H9 (cell line): Measurements from ENCODE around the gene UVRAG. TPM values are rescaled to one million over a fixed set of nuclear protein-coding genes. Genes with fewer than 3 reads are reported as not detected.

Experiments
- DNase-seq: peaks from one replicate; pipeline ENCODE4 v3.0.0-alpha.2; 2017
- H2AFZ ChIP-seq: one replicate; pipeline ENCODE4 v1.6.1; 2013; ENCODE audit warnings: mild to moderate bottlenecking, low read length, control low read depth, moderate library complexity
- H2AK5ac ChIP-seq: 2 replicates; pipeline ENCODE4 v1.6.1; 2013; ENCODE audit warnings: low read length, control low read depth, mixed read lengths; ENCODE audit not compliant: insufficient read length
- H2BK120ac ChIP-seq: one replicate; pipeline ENCODE4 v1.6.1; 2013; ENCODE audit warnings: low read depth, mild to moderate bottlenecking, low read length, control low read depth, inconsistent platforms; ENCODE audit not compliant: poor library complexity, severe bottlenecking
- H2BK12ac ChIP-seq: 2 replicates; pipeline ENCODE4 v1.6.1; 2013; ENCODE audit warnings: low read length, control low read depth, mixed read lengths, low read depth; ENCODE audit not compliant: insufficient read length
- H2BK15ac ChIP-seq: 2 replicates; pipeline ENCODE4 v1.6.1; 2013; ENCODE audit warnings: low read depth, low read length, control low read depth
- H2BK20ac ChIP-seq: one replicate; pipeline ENCODE4 v1.6.1; 2013; ENCODE audit warnings: low read depth, mild to moderate bottlenecking, low read length, control low read depth, inconsistent platforms; ENCODE audit not compliant: poor library complexity, severe bottlenecking
- H2BK5ac ChIP-seq: 2 replicates; pipeline ENCODE4 v1.6.1; 2013; ENCODE audit warnings: low read length, control low read depth, mixed read lengths; ENCODE audit not compliant: insufficient read length
- H3K14ac ChIP-seq: 2 replicates; pipeline ENCODE4 v1.6.1; 2013; ENCODE audit warnings: low read length, control low read depth; ENCODE audit not compliant: insufficient read depth
- H3K18ac ChIP-seq: 2 replicates; pipeline ENCODE4 v1.6.1; 2013; ENCODE audit warnings: low read depth, mild to moderate bottlenecking, mixed read lengths, low read length, control low read depth; ENCODE audit not compliant: insufficient read length
- H3K23ac ChIP-seq: 2 replicates; pipeline ENCODE4 v1.6.1; 2013; ENCODE audit warnings: low read length, control low read depth, mixed read lengths, low read depth; ENCODE audit not compliant: insufficient read length
- H3K23me2 ChIP-seq: 2 replicates; pipeline ENCODE4 v1.6.1; 2013; ENCODE audit warnings: low read depth, mild to moderate bottlenecking, mixed read lengths, low read length, control low read depth; ENCODE audit not compliant: insufficient read length, poor library complexity, severe bottlenecking
- H3K27ac ChIP-seq: 2 replicates; pipeline ENCODE4 v1.5.1; 2013; ENCODE audit warnings: low read length, control low read depth, mixed read lengths, low read depth; ENCODE audit not compliant: insufficient read length
- H3K27me3 ChIP-seq: 2 replicates; pipeline ENCODE4 v1.6.1; 2013; ENCODE audit warnings: low read length, control low read depth, inconsistent platforms; ENCODE audit not compliant: insufficient read depth
- H3K4ac ChIP-seq: 2 replicates; pipeline ENCODE4 v1.6.1; 2013; ENCODE audit warnings: low read depth, mild to moderate bottlenecking, control low read depth, inconsistent platforms, low read length, moderate library complexity
- H3K4me1 ChIP-seq: 2 replicates; pipeline ENCODE4 v1.6.1; 2013; ENCODE audit warnings: low read length, control low read depth, inconsistent platforms; ENCODE audit not compliant: insufficient read depth
- H3K4me2 ChIP-seq: 2 replicates; pipeline ENCODE4 v1.6.1; 2013; ENCODE audit warnings: low read length, control low read depth, mixed read lengths; ENCODE audit not compliant: insufficient read length, insufficient read depth
- H3K56ac ChIP-seq: 2 replicates; pipeline ENCODE4 v1.6.1; 2013; ENCODE audit warnings: low read depth, mild to moderate bottlenecking, mixed read lengths, low read length, control low read depth; ENCODE audit not compliant: insufficient read length
- H3K79me1 ChIP-seq: 2 replicates; pipeline ENCODE4 v1.6.1; 2013; ENCODE audit warnings: low read depth, mild to moderate bottlenecking, moderate library complexity, low read length, control low read depth, inconsistent platforms; ENCODE audit not compliant: insufficient read depth, poor library complexity, severe bottlenecking
- H3K79me2 ChIP-seq: 2 replicates; pipeline ENCODE4 v1.6.1; 2013; ENCODE audit warnings: low read length, control low read depth, inconsistent platforms; ENCODE audit not compliant: insufficient read depth
- H3K9ac ChIP-seq: 2 replicates; pipeline ENCODE4 v1.6.1; 2013; ENCODE audit warnings: low read length, control low read depth, mixed read lengths; ENCODE audit not compliant: insufficient read length; ENCODE audit errors: extremely low read depth
- H3K9me3 ChIP-seq: one replicate; pipeline ENCODE4 v1.6.1; 2013; ENCODE audit warnings: low read depth, low read length, inconsistent platforms; ENCODE audit not compliant: control insufficient read depth
- H3T11ph ChIP-seq: one replicate; pipeline ENCODE4 v1.6.1; 2013; ENCODE audit warnings: mild to moderate bottlenecking, low read length, control low read depth, inconsistent platforms
- H4K20me1 ChIP-seq: one replicate; pipeline ENCODE4 v1.6.1; 2013; ENCODE audit not compliant: control insufficient read depth, insufficient read length, insufficient read depth
- H4K5ac ChIP-seq: 2 replicates; pipeline ENCODE4 v1.6.1; 2013; ENCODE audit warnings: low read depth, mild to moderate bottlenecking, mixed read lengths, low read length, control low read depth; ENCODE audit not compliant: insufficient read length
- H4K8ac ChIP-seq: replicated peaks from 2 replicates; pipeline ENCODE4 v1.6.1; 2013; ENCODE audit warnings: low read length, control low read depth, mixed read lengths, low read depth; ENCODE audit not compliant: insufficient read length
- H4K91ac ChIP-seq: 2 replicates; pipeline ENCODE4 v1.6.1; 2013; ENCODE audit warnings: low read depth, mild to moderate bottlenecking, moderate library complexity, mixed read lengths, low read length, control low read depth; ENCODE audit not compliant: insufficient read length
- H3K27ac Mint-ChIP-seq, 3 experiments: 2 replicates in 2 of 3; 3 replicates in 1 of 3; pipeline ENCODE4 v1.8.0; 2020 to 2021; ENCODE audit warnings: mixed read lengths in 3 of 3, mild to moderate bottlenecking in 1 of 3, moderate library complexity in 1 of 3
- H3K27me3 Mint-ChIP-seq: 2 replicates; pipeline ENCODE4 v1.8.0; 2021; ENCODE audit warnings: low read depth, mild to moderate bottlenecking, moderate library complexity, mixed read lengths
- H3K36me3 Mint-ChIP-seq, 3 experiments: 2 replicates in 2 of 3; 3 replicates in 1 of 3; pipeline ENCODE4 v1.8.0; 2020 to 2021; ENCODE audit warnings: low read depth in 3 of 3, mixed read lengths in 3 of 3; ENCODE audit not compliant: insufficient read depth in 1 of 3
- H3K4me1 Mint-ChIP-seq, 2 experiments: 2 replicates each; pipeline ENCODE4 v1.8.0; 2020; ENCODE audit warnings: mixed read lengths in 2 of 2
- H3K4me3 Mint-ChIP-seq, 2 experiments: 2 replicates in 1 of 2; 3 replicates in 1 of 2; pipeline ENCODE4 v1.8.0; 2020 to 2021; ENCODE audit warnings: mild to moderate bottlenecking in 2 of 2, mixed read lengths in 2 of 2, moderate library complexity in 1 of 2
- H3K9me3 Mint-ChIP-seq, 2 experiments: 2 replicates in 1 of 2; 3 replicates in 1 of 2; pipeline ENCODE4 v1.8.0; 2020; ENCODE audit warnings: mild to moderate bottlenecking in 2 of 2, mixed read lengths in 2 of 2, moderate library complexity in 1 of 2
- WGBS: extraction: QIAGEN DNeasy Blood & Tissue Kit; methylation state at CpG from one replicate; pipeline ENCODE4 v1.1.7; 2013; ENCODE audit warnings: missing lambda C conversion rate, low lambda C conversion rate, mixed read lengths; ENCODE audit not compliant: insufficient read length; ENCODE audit errors: extremely low coverage; 5-methylcytosine and 5-hydroxymethylcytosine counted together
- total RNA-seq: library from RNA; stranded (reverse); gene quantifications from 2 replicates; pipeline ENCODE4 v1.2.1, GENCODE V29; 2021
- TF ChIP-seq, protein P1 (sequence below): fragments of 200-600 bp; sonication (generic); conservative IDR thresholded peaks from 3 replicates; pipeline ENCODE4 v1.8.0; 2021; ENCODE audit warnings: antibody characterized with exemption, mild to moderate bottlenecking

Gene UVRAG
- total RNA-seq, 1 experiment from 2014 or later = 18.5 TPM

GRCh38 chr11:75945947-75946346 is 130.9 kb downstream of the UVRAG start:
- Histone ChIP-seq H3K9ac (no peak overlapping the region), H3K27me3 (no peaks in the 10 kb centered on the region), H3K4me2 (no peak overlapping the region), H4K5ac (no peak overlapping the region), H3K79me2 (no peaks in the 10 kb centered on the region), H3K56ac (no peak overlapping the region), H2AFZ (no peak overlapping the region), H3K18ac (no peak overlapping the region), H3K23ac (no peak overlapping the region), H4K91ac (no peak overlapping the region), H3T11ph (no peak overlapping the region), H2AK5ac (no peak overlapping the region), H3K4ac (no peak overlapping the region), H2BK15ac (no peak overlapping the region), H3K23me2 (no peaks in the 10 kb centered on the region), H4K20me1 (no peaks in the 10 kb centered on the region), H2BK120ac (no peak overlapping the region), H2BK12ac (no peak overlapping the region), H3K79me1 (no peaks in the 10 kb centered on the region), H3K4me1 (0 out of 2 replicates have a peak, but pooled peaks cover 3% of the 10 kb centered on the region), H2BK20ac (no peak overlapping the region), H3K27ac (no peak overlapping the region), H4K8ac (no peak overlapping the region), H2BK5ac (no peak overlapping the region), H3K14ac (no peak overlapping the region), H3K9me3 (no peaks in the 10 kb centered on the region)
- peaks cover 9 to 16% of the 10 kb centered on the region in 2 experiments for H3K4me1 Mint-ChIP-seq
- H3K4me3 Mint-ChIP-seq = no peak overlapping the region
- WGBS = no CpG with 5 or more reads among the region's 2 CpGs
- TF ChIP-seq, protein P1, sequence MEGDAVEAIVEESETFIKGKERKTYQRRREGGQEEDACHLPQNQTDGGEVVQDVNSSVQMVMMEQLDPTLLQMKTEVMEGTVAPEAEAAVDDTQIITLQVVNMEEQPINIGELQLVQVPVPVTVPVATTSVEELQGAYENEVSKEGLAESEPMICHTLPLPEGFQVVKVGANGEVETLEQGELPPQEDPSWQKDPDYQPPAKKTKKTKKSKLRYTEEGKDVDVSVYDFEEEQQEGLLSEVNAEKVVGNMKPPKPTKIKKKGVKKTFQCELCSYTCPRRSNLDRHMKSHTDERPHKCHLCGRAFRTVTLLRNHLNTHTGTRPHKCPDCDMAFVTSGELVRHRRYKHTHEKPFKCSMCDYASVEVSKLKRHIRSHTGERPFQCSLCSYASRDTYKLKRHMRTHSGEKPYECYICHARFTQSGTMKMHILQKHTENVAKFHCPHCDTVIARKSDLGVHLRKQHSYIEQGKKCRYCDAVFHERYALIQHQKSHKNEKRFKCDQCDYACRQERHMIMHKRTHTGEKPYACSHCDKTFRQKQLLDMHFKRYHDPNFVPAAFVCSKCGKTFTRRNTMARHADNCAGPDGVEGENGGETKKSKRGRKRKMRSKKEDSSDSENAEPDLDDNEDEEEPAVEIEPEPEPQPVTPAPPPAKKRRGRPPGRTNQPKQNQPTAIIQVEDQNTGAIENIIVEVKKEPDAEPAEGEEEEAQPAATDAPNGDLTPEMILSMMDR = no peak
- no peaks in the 10 kb centered on the region for H3K36me3 Mint-ChIP-seq
- H3K27ac Mint-ChIP-seq = no peak overlapping the region; a peak in 1 of 7 replicates
- no peaks in the 10 kb centered on the region for H3K27me3 Mint-ChIP-seq
- no peaks in the 10 kb centered on the region for H3K9me3 Mint-ChIP-seq
- no peak for DNase-seq
